Glutamatergic neuron (in vitro differentiated cells): ENCODE results near the gene MDC1. TPM values are rescaled to one million over a fixed set of nuclear protein-coding genes. Genes with fewer than 3 reads are reported as not detected.

Experiments used
- DNase-seq: peaks from one replicate; pipeline ENCODE4 v3.0.0; 2022
- H3K27ac Mint-ChIP-seq: one replicate; pipeline ENCODE4 v1.8.0; 2020; ENCODE audit warnings: mild to moderate bottlenecking, mixed read lengths, inconsistent platforms; ENCODE audit not compliant: unreplicated experiment
- H3K27me3 Mint-ChIP-seq: one replicate; pipeline ENCODE4 v1.8.0; 2020; ENCODE audit warnings: mild to moderate bottlenecking, moderate library complexity, mixed read lengths, inconsistent platforms; ENCODE audit not compliant: unreplicated experiment
- H3K36me3 Mint-ChIP-seq: one replicate; pipeline ENCODE4 v1.8.0; 2020; ENCODE audit warnings: mild to moderate bottlenecking, mixed read lengths, inconsistent platforms; ENCODE audit not compliant: unreplicated experiment
- H3K4me1 Mint-ChIP-seq: one replicate; pipeline ENCODE4 v1.8.0; 2020; ENCODE audit warnings: mild to moderate bottlenecking, low read depth, mixed read lengths, inconsistent platforms; ENCODE audit not compliant: unreplicated experiment
- H3K4me3 Mint-ChIP-seq: one replicate; pipeline ENCODE4 v1.8.0; 2020; ENCODE audit warnings: mild to moderate bottlenecking, mixed read lengths, inconsistent platforms; ENCODE audit not compliant: unreplicated experiment
- H3K9me3 Mint-ChIP-seq: one replicate; pipeline ENCODE4 v1.8.0; 2020; ENCODE audit warnings: mild to moderate bottlenecking, moderate library complexity, mixed read lengths, inconsistent platforms; ENCODE audit not compliant: unreplicated experiment
- total RNA-seq: library from RNA; stranded (reverse); fragmentation: NEBNext Ultra II Directional; extraction: Animal tissue kit (Norgen Biotek cat#: 25700); gene quantifications from one replicate; pipeline ENCODE4 v1.2.1, GENCODE V29; 2021; ENCODE audit not compliant: unreplicated experiment
- TF ChIP-seq, protein P1 (sequence below): fragments of 200-600 bp; sonication (generic); IDR thresholded peaks from one replicate; pipeline ENCODE4 v1.5.0; 2021; ENCODE audit not compliant: partially characterized antibody, unreplicated experiment

Gene MDC1
- total RNA-seq, 1 donor from 2014 or later, result 50.4 TPM

DNA sequence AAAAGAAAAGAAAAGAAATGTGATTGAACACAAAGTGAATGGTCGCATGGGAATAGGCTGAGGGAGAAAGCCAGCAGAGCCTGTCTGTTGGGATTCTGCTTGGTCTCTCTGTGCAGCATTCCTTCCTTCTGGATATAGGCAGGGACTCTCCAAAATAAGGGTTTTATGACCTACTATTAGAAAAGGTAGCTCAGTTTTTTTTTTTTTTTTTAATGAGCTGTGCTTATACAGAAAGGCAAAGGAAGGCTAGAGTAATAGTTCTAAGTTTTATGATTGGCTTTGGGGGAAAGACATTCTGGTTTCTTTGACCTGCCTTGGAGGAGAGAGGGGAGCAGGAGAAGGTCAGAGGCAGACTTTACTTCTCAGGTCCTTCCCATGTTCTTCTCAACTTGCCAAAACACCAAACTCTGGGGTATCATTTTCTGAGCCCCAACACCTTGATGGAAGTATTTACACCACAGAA is 46.1 kb upstream of the MDC1 start:
- Mint-ChIP-seq H3K9me3 (no peaks in the 10 kb centered on the region), H3K27me3 (peaks cover 5% of the 10 kb centered on the region), H3K4me1 (peaks cover 3% of the 10 kb centered on the region), H3K27ac (no peak overlapping the region), H3K4me3 (no peak overlapping the region), H3K36me3 (no peaks in the 10 kb centered on the region)
- TF ChIP-seq, protein P1, sequence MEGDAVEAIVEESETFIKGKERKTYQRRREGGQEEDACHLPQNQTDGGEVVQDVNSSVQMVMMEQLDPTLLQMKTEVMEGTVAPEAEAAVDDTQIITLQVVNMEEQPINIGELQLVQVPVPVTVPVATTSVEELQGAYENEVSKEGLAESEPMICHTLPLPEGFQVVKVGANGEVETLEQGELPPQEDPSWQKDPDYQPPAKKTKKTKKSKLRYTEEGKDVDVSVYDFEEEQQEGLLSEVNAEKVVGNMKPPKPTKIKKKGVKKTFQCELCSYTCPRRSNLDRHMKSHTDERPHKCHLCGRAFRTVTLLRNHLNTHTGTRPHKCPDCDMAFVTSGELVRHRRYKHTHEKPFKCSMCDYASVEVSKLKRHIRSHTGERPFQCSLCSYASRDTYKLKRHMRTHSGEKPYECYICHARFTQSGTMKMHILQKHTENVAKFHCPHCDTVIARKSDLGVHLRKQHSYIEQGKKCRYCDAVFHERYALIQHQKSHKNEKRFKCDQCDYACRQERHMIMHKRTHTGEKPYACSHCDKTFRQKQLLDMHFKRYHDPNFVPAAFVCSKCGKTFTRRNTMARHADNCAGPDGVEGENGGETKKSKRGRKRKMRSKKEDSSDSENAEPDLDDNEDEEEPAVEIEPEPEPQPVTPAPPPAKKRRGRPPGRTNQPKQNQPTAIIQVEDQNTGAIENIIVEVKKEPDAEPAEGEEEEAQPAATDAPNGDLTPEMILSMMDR, result no peak
- no peak for DNase-seq

DNA sequence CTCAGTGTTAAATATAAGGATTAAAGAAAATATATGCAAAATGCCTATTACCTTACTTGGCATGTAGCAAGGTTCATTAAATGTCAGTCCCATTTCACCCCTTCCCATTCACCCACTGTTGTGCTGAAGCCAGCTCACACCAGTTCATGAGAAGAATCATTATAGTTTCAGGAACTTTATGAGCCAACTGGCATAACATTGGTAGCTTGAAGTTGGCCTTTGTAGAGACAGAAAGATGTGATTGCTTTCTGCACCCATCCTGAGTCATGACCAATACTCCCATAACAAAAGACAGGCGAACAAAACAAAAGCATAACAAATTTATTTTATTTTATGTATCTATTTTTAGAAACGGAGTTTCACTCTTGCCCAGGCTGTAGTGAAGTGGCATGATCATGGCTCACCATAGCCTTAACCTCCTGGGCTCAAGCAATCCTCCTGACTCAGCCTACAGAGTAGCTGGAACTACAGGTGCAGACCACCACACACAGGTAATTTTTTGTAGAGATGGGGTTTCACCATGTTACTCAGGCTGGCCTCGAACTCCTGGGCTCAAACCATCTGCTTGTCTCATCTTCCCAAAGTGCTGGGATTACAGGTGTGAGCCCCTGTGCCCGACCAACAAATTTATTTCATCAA is 44.8 kb upstream of the MDC1 start:
- H3K27me3 Mint-ChIP-seq, result peaks cover 5% of the 10 kb centered on the region
- H3K4me3 Mint-ChIP-seq, result no peak overlapping the region
- peaks cover 3% of the 10 kb centered on the region for H3K4me1 Mint-ChIP-seq
- no peaks in the 10 kb centered on the region for H3K9me3 Mint-ChIP-seq
- H3K27ac Mint-ChIP-seq, result no peak overlapping the region
- DNase-seq, result no peak
- TF ChIP-seq, protein P1, result no peak
- no peaks in the 10 kb centered on the region for H3K36me3 Mint-ChIP-seq

DNA sequence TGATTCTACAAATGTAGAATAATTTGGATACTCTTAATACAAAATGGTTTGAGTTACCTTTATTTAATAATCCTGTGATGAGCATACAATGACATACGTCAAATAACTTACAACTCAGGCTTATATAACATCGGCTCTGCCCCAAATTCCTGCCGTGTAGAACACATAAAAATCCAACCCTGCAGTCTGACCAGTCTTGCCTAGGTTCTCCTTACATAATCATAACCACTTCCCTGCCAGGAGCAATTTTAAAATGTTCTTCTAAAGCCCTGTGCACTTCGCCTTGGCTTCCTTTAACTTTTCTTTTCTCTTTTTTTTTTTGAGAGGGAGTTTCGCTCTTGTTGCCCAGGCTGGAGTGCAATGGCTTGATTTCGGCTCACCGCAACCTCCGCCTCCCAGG is 43.5 kb upstream of the MDC1 start:
- TF ChIP-seq, protein P1, result no peak
- Mint-ChIP-seq H3K4me1 (peaks cover 3% of the 10 kb centered on the region), H3K36me3 (no peaks in the 10 kb centered on the region), H3K27me3 (peaks cover 5% of the 10 kb centered on the region), H3K9me3 (no peaks in the 10 kb centered on the region), H3K27ac (no peak overlapping the region), H3K4me3 (no peak overlapping the region)
- DNase-seq, result no peak

DNA sequence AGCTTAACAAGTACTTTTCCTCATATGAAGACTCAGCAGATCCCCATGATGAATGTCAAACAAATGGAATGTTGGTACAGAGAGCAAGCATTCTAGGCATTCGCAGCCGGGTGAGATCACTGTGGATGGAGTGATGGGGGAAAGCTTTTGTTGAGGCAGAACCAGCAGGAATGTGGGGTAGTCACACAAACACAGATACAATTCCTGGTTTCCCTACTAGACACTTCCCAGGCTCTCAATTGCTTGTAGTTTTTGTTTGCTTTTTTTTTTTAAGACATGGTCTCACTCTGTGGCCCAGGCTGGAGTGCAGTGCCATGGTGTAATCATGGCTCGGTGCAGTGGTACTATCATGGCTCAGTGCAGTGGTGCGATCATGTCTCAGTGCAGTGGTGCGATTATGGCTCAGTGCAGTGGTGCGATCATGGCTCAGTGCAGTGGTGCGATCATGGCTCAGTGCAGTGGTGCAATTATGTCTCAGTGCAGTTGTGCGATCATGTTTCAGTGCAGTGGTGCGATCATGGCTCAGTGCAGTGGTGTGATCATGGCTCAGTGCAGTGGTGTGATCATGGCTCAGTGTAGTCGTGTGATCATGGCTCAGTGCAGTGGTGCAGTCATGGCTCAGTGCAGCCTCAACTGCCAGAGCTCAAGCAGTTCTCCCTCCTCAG is 42.6 kb upstream of the MDC1 start:
- no peak overlapping the region for H3K4me3 Mint-ChIP-seq
- H3K4me1 Mint-ChIP-seq, result peaks cover 3% of the 10 kb centered on the region

More for the DNA sequence above, 42.6 kb upstream of the MDC1 start:
- Mint-ChIP-seq H3K27ac (no peak overlapping the region), H3K9me3 (no peaks in the 10 kb centered on the region), H3K27me3 (peaks cover 5% of the 10 kb centered on the region), H3K36me3 (no peaks in the 10 kb centered on the region)
- DNase-seq, result no peak
- TF ChIP-seq, protein P1, result no peak
